NCI-H128 (cell line): ENCODE results near the gene FNBP1L.

ENCODE experiments used
- DNase-seq: peaks from one replicate; lab custom pipeline; 2025; ENCODE audit not compliant: unreplicated experiment; lab: John Stamatoyannopoulos, UW

Gene FNBP1L

GRCh38 chr1:93483606-93484005 lies 35.7 kb downstream of the FNBP1L start:
- no peak for DNase-seq

- DNase-seq = no peak
Observed at GRCh38 chr1:93488207-93488606, 40.3 kb downstream of the FNBP1L start.

- no peak for DNase-seq
Observed at GRCh38 chr1:93489756-93490155, 41.8 kb downstream of the FNBP1L start.

- DNase-seq = no peak
Observed at GRCh38 chr1:93490357-93490756, 42.4 kb downstream of the FNBP1L start.

- no peak for DNase-seq
Observed at GRCh38 chr1:93495911-93496310, 48.0 kb downstream of the FNBP1L start.

- DNase-seq = no peak
Observed at GRCh38 chr1:93496520-93496919, 48.6 kb downstream of the FNBP1L start.

GRCh38 chr1:93499075-93499474 lies 51.2 kb downstream of the FNBP1L start:
- no peak for DNase-seq

- no peak for DNase-seq
Observed at GRCh38 chr1:93499533-93499932, 51.6 kb downstream of the FNBP1L start.

GRCh38 chr1:93500275-93500674 lies 52.4 kb downstream of the FNBP1L start:
- no peak for DNase-seq

- DNase-seq = no peak
Observed at GRCh38 chr1:93501399-93501798, 53.5 kb downstream of the FNBP1L start.

- no peak for DNase-seq
Observed at GRCh38 chr1:93501829-93502369, 54.0 kb downstream of the FNBP1L start.

GRCh38 chr1:93502571-93502970 lies 54.7 kb downstream of the FNBP1L start:
- DNase-seq = no peak

- DNase-seq = no peak
Observed at GRCh38 chr1:93503163-93503562, 55.2 kb downstream of the FNBP1L start.

- no peak for DNase-seq
Observed at GRCh38 chr1:93503816-93504215, 55.9 kb downstream of the FNBP1L start.

- DNase-seq = no peak
Observed at GRCh38 chr1:93504247-93505033, 56.5 kb downstream of the FNBP1L start.

GRCh38 chr1:93506126-93506525 lies 58.2 kb downstream of the FNBP1L start:
- DNase-seq = no peak

GRCh38 chr1:93516164-93516563 lies 68.2 kb downstream of the FNBP1L start:
- DNase-seq = no peak

- no peak for DNase-seq
Observed at GRCh38 chr1:93518516-93518915, 70.6 kb downstream of the FNBP1L start.

- DNase-seq = no peak
Observed at GRCh38 chr1:93519199-93519829, 71.4 kb downstream of the FNBP1L start.

- DNase-seq = no peak
Observed at GRCh38 chr1:93521618-93522017, 73.7 kb downstream of the FNBP1L start.

GRCh38 chr1:93522721-93523120 lies 74.8 kb downstream of the FNBP1L start:
- DNase-seq = no peak

GRCh38 chr1:93525431-93525830 lies 77.5 kb downstream of the FNBP1L start:
- no peak for DNase-seq
